Skeletal muscle tissue (tissue), 1 donor: Measurements from ENCODE around the gene FAM50B. TPM values are rescaled to one million over a fixed set of nuclear protein-coding genes. Genes with fewer than 3 reads are reported as not detected.

Source experiments
- total RNA-seq: library from RNA; depleted of rRNA; stranded (reverse); fragments of >200 nt; gene quantifications from one replicate; pipeline ENCODE4 v1.2.3, GENCODE V29; 2014

The FAM50B gene
- total RNA-seq, 1 donor from 2014 or later, result 12.0 TPM

Other genes with a start within 250 kb of the FAM50B start
- 14.1 TPM for gene PXDC1, start 97.7 kb upstream of the FAM50B start, total RNA-seq
- gene FAM217A, start 229.8 kb downstream of the FAM50B start, total RNA-seq, result not detected